ENCODE measurements around the gene IL32. TPM values are rescaled to one million over a fixed set of nuclear protein-coding genes. Genes with fewer than 3 reads are reported as not detected.
A peak's percentile ranks its signal among the peaks of the same experiment; 100 is the strongest.
"Not testable (repeated sequence)": the region's sequence is repeated elsewhere in the genome, so short reads cannot be mapped to it uniquely, and the experiment has no call there.

The IL32 gene
- total RNA-seq, 1 experiment from 2014 or later, result 4.7 TPM

DNA sequence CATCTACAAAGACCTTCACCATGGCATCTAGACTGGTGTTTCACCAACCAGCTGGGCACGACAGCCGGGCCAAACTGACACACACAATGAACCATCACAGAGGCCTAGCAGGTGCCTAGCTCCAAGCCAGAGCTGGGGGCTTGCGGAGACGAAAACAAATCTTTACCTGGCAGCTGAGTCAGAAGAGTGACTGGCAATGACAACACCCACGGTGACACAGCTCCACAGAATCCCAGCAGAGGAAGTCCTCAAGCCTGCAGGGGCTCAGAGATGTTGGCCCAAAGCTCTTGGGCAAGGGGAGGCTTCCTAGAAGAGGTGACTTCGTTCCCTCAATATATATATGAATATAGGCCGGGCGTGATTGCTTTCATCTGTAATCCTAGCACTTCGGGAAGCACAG, 13.9 kb upstream of the IL32 start:
- TF ChIP-seq HMGA2 (CRISPR knock-in tag; IDR thresholded peaks at IDR 0.05) (no peak), ZNF219 (CRISPR knock-in tag; IDR thresholded peaks at IDR 0.05; ENCODE audit: borderline replicate concordance) (no peak), ATF1 (CRISPR knock-in tag; IDR thresholded peaks at IDR 0.05) (no peak), ATF3 (CRISPR knock-in tag; conservative IDR thresholded peaks at IDR 0.05) (no peak), ZNF232 (CRISPR knock-in tag; IDR thresholded peaks at IDR 0.05) (no peak), MAX (CRISPR knock-in tag; IDR thresholded peaks at IDR 0.05) (no peak), SOX15 (CRISPR knock-in tag; IDR thresholded peaks at IDR 0.05) (no peak), TP53 (CRISPR knock-in tag; IDR thresholded peaks at IDR 0.05) (no peak), RORB (CRISPR knock-in tag; IDR thresholded peaks at IDR 0.05) (no peak), AR (CRISPR knock-in tag; IDR thresholded peaks at IDR 0.05) (no peak), E2F4 (CRISPR knock-in tag; IDR thresholded peaks at IDR 0.05; ENCODE audit: borderline replicate concordance, low read depth) (no peak), ERG (CRISPR knock-in tag; IDR thresholded peaks at IDR 0.05) (no peak)
- TF ChIP-seq, protein P1, sequence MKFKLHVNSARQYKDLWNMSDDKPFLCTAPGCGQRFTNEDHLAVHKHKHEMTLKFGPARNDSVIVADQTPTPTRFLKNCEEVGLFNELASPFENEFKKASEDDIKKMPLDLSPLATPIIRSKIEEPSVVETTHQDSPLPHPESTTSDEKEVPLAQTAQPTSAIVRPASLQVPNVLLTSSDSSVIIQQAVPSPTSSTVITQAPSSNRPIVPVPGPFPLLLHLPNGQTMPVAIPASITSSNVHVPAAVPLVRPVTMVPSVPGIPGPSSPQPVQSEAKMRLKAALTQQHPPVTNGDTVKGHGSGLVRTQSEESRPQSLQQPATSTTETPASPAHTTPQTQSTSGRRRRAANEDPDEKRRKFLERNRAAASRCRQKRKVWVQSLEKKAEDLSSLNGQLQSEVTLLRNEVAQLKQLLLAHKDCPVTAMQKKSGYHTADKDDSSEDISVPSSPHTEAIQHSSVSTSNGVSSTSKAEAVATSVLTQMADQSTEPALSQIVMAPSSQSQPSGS (CRISPR knock-in tag; IDR thresholded peaks at IDR 0.05; ENCODE audit: borderline replicate concordance, low read depth), result no peak
- H3K27ac Mint-ChIP-seq, result no peak overlapping the region
- DNase-seq (ENCODE audit: low spot score) (no peak), ATAC-seq (no peak)
- no peak overlapping the region for H3K4me3 Mint-ChIP-seq
- peaks cover 18% of the 10 kb centered on the region for H3K36me3 Mint-ChIP-seq
- H3K9me3 Mint-ChIP-seq, result 0 out of 2 replicates have a peak, but pooled peaks cover 6% of the 10 kb centered on the region
- peaks cover 23% of the 10 kb centered on the region for H3K4me1 Mint-ChIP-seq
- ChIA-PET POLR2A (interaction anchor here (0.7 kb wide), 1 partner anchor 37 kb away, joined by 3 read pairs; no protein-coding TSS in a partner anchor), CTCF (interaction anchor here (0.6 to 5.8 kb wide), 3 partner anchors 7 to 30 kb away, joined by 3 to 86 read pairs (median 59); no protein-coding TSS in a partner anchor)
- H3K27me3 Mint-ChIP-seq (ENCODE audit: low read depth), result peaks cover 24% of the 10 kb centered on the region

GRCh38 chr16:3052571-3053329, 12.7 kb upstream of the IL32 start:
- Mint-ChIP-seq H3K36me3 (peaks cover 18% of the 10 kb centered on the region), H3K27me3 (ENCODE audit: low read depth) (peaks cover 20% of the 10 kb centered on the region), H3K4me1 (peaks cover 23% of the 10 kb centered on the region)
- POLR2A ChIA-PET; H3K9me3 Mint-ChIP-seq; H3K27ac Mint-ChIP-seq; CTCF ChIA-PET; ATAC-seq; H3K4me3 Mint-ChIP-seq; DNase-seq (ENCODE audit: low spot score): not testable (repeated sequence)

DNA sequence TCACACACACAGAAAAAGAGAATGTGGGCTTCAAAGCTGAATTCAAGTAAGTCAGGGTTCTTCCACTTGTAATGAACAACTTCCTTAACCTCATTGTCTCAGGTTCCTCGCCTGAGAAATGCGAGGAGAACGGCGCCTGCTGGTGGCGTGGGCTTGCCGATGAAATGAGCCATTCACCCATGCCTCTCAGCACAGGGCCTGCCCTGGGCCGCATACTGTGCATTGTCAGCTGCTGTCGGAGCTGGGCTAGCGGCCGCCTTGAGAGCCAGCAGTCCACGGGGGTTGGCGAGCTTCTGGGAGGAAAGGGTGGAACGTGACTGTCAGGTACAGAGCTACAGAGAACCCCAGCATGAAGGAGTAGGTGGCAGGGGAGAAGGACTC, 12.1 kb upstream of the IL32 start:
- H3K27ac Mint-ChIP-seq; CTCF ChIA-PET; DNase-seq (ENCODE audit: low spot score); POLR2A ChIA-PET; H3K9me3 Mint-ChIP-seq; H3K4me3 Mint-ChIP-seq: not testable (repeated sequence)
- Mint-ChIP-seq H3K4me1 (peaks cover 20% of the 10 kb centered on the region), H3K36me3 (peaks cover 16% of the 10 kb centered on the region), H3K27me3 (ENCODE audit: low read depth) (peaks cover 14% of the 10 kb centered on the region)
- peak; percentile 36; the same call in 1 of the 2 replicates for ATAC-seq

Measured in WTC11 (cell line).